OCI-LY1 (cell line): ENCODE measurements around the gene AAK1.

Experiments used
- EZH2 ChIP-seq: fragments of 200-600 bp; sonication (generic), shearing (Covaris generic); IDR thresholded peaks from 2 replicates; pipeline ENCODE4 v1.8.0; 2017; ENCODE audit warnings: borderline replicate concordance, mixed run types, mild to moderate bottlenecking, antibody characterized with exemption, low read length, moderate library complexity, mixed read lengths
- TF ChIP-seq, protein P1 (sequence below): fragments of 200-600 bp; sonication (generic), shearing (Covaris generic); IDR thresholded peaks from 2 replicates; pipeline ENCODE4 v1.5.1; 2017; ENCODE audit warnings: mild to moderate bottlenecking, antibody characterized with exemption, low read length, moderate library complexity, mixed read lengths

- TF ChIP-seq, protein P1, sequence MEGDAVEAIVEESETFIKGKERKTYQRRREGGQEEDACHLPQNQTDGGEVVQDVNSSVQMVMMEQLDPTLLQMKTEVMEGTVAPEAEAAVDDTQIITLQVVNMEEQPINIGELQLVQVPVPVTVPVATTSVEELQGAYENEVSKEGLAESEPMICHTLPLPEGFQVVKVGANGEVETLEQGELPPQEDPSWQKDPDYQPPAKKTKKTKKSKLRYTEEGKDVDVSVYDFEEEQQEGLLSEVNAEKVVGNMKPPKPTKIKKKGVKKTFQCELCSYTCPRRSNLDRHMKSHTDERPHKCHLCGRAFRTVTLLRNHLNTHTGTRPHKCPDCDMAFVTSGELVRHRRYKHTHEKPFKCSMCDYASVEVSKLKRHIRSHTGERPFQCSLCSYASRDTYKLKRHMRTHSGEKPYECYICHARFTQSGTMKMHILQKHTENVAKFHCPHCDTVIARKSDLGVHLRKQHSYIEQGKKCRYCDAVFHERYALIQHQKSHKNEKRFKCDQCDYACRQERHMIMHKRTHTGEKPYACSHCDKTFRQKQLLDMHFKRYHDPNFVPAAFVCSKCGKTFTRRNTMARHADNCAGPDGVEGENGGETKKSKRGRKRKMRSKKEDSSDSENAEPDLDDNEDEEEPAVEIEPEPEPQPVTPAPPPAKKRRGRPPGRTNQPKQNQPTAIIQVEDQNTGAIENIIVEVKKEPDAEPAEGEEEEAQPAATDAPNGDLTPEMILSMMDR: no peak
- no peak for TF ChIP-seq EZH2
These were observed 2.1 kb downstream of the AAK1 start for GRCh38 chr2:69641471-69641870.
